ES-I3 (cell line): ENCODE results near the gene CMC4.

Experiments
- H3K36me3 ChIP-seq: 2 replicates; pipeline ENCODE4 v1.6.1; 2013; ENCODE audit warnings: mild to moderate bottlenecking, low read length, control low read depth, moderate library complexity; ENCODE audit not compliant: insufficient read depth
- H3K4me1 ChIP-seq: 2 replicates; pipeline ENCODE4 v1.6.1; 2013; ENCODE audit warnings: mild to moderate bottlenecking, control low read depth, low read length; ENCODE audit not compliant: insufficient read depth
- H3K9ac ChIP-seq: 2 replicates; pipeline ENCODE4 v1.6.1; 2013; ENCODE audit warnings: low read depth, mild to moderate bottlenecking, low read length, moderate library complexity
- H3K9me3 ChIP-seq: 2 replicates; pipeline ENCODE4 v1.6.1; 2013; ENCODE audit warnings: mild to moderate bottlenecking, low read length, moderate library complexity; ENCODE audit not compliant: control insufficient read depth, insufficient read depth

Gene CMC4

DNA sequence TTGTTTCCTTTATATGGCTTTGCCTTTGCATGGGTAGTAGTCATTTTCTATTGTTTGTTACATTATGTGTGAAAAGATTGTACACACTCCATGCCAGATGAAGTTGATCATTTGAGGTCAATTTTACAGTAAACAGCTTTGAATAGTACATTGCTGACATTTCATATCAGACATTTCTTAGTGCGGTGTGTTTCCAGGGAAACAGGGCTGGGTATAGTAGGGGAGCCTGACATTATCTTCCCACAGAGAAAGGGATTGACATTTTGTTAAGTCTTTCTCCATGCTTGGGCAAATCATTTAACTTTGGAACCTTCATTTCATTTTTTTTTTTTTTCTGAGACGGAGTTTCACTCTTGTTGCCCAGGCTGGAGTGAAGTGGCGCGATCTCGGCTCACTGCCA lies 39.3 kb downstream of the CMC4 start:
- H3K36me3 ChIP-seq: no peaks in the 10 kb centered on the region
- H3K4me1 ChIP-seq: no peaks in the 10 kb centered on the region
- no peaks in the 10 kb centered on the region for H3K9me3 ChIP-seq
- H3K9ac ChIP-seq: no peak overlapping the region

DNA sequence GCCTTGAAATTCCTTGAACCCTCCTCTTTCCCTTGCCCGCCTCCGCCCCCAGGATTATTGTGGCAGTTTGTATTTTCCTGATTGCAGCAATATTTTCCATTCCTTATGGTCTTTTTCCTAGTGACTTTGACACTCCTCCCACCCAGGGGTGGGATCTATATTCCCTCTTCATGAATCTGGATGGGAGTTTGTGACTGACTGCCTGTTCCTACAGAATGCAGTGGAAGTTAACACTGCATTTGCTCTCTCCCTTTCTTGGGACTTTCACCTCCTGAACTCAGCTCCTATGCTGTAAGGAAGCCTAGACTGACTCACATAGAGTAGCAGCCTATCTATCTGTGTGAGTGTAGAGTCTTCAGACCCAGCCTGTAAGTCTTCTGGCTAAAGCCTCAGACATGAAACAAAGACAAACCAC lies 42.1 kb downstream of the CMC4 start:
- H3K9ac ChIP-seq: no peak overlapping the region
- H3K36me3 ChIP-seq: no peaks in the 10 kb centered on the region
- no peaks in the 10 kb centered on the region for H3K9me3 ChIP-seq
- H3K4me1 ChIP-seq: no peaks in the 10 kb centered on the region

DNA sequence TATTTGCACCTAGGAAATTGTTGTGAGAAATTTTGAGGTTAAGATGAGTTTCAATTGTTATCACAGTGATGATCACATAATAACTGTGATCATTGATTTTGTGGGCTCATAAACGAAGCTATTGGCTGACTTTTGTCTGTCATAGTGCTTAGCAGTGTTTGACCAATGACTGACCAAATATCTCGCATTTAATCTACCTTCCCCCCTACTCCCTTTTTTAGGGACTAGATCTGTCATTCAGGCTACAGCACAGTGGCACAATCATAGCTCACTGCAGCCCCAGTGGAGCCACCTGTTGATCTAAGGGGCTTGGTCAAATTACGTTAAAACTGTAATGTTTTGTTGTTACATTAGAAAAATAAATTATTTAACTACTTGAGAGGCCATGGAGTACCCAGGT lies 42.8 kb downstream of the CMC4 start:
- H3K9me3 ChIP-seq: no peaks in the 10 kb centered on the region
- H3K9ac ChIP-seq: peak overlapping the region; percentile 74; the same call in 1 of the 2 replicates
- H3K36me3 ChIP-seq: no peaks in the 10 kb centered on the region
- H3K4me1 ChIP-seq: no peaks in the 10 kb centered on the region

DNA sequence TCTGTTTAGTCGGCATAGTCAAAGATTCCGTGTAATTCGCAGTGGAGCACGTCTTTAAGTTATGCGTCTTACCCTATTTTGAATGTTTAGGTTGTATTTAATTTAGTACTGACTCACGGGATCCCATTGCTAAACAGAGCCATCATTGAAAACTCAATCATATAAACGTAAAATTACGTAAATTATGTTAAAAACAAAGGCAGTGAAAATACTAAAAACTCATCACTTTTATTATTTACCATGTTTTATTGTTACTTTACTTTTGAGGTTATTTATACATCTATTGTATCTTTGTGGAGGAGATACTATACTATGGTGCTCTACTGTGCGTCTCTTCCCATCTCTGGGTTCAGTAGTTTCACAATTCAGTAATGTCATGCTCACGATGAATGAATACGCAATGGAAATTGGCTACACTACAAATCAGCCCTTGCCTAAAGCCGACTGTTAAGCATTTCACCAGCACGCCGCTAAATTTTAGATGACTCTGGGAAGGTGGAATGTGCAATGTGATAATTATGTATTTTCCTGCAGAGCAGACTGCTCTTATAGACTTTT lies 43.3 kb downstream of the CMC4 start:
- no peaks in the 10 kb centered on the region for H3K4me1 ChIP-seq
- H3K36me3 ChIP-seq: no peaks in the 10 kb centered on the region
- no peaks in the 10 kb centered on the region for H3K9me3 ChIP-seq
- peak overlapping the region; percentile 74 for H3K9ac ChIP-seq

DNA sequence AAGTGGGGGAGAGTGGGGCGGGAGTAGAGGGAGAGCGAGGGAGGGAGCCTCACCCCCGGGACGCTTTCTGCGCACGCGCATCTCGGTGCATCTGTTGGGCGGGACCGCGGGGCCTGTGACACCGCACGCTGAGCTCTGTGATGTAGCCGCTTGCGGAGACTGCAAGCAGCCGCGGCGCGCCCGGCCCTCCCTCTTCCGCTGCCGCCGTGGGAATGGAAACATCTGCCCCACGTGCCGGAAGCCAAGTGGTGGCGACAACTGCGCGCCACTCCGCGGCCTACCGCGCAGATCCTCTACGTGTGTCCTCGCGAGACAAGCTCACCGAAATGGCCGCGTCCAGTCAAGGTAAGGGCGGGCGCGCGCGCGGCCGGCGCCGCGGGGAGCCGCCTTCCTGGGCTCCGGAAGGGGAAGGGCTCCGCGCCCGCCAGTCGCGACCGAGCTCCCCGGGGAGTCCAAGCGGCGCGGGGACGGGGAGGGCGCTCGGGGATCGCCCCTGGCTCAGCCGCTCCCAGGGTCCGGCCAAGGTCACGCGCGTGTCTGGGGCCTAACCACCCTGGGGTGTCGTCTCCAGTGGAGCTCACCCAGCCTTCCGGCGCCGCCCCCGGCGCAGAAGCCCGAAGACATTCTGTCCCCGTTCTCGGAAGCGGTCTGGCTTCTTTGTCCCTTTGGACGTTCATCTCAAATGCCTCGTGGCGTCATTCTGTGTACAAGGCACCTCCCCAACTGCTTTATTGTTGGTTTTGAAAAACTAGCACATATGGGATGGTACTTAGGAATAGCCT lies 44.0 kb downstream of the CMC4 start, which contains the start of gene FUNDC2:
TSS of gene FUNDC2 (plus strand) at position 118 of the 782 bp plus-strand sequence. CDS start at position 213, 95 bp downstream.
- Histone ChIP-seq H3K9ac (peak within 1 kb of the TSS; percentile 74), H3K9me3 (no peaks in the 10 kb centered on the region), H3K36me3 (no peaks in the 10 kb centered on the region), H3K4me1 (no peaks in the 10 kb centered on the region)

DNA sequence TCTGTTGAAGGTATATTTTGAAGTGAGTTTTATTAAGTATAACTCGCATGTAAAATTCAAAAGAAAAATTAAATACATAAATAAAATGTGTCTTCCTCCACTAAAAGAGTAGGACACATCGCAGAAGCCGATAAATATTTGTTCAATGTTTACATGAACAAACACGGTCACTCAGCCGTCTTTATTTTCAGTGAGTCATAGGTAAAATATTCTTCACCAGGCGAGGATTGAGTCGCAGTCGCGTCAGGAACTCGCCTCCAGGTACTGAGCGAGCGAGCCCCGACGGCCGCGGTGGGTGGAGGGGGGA lies 44.6 kb downstream of the CMC4 start:
- Histone ChIP-seq H3K9ac (peak overlapping the region; percentile 74; the same call in 1 of the 2 replicates), H3K36me3 (no peaks in the 10 kb centered on the region), H3K4me1 (no peaks in the 10 kb centered on the region), H3K9me3 (no peaks in the 10 kb centered on the region)

DNA sequence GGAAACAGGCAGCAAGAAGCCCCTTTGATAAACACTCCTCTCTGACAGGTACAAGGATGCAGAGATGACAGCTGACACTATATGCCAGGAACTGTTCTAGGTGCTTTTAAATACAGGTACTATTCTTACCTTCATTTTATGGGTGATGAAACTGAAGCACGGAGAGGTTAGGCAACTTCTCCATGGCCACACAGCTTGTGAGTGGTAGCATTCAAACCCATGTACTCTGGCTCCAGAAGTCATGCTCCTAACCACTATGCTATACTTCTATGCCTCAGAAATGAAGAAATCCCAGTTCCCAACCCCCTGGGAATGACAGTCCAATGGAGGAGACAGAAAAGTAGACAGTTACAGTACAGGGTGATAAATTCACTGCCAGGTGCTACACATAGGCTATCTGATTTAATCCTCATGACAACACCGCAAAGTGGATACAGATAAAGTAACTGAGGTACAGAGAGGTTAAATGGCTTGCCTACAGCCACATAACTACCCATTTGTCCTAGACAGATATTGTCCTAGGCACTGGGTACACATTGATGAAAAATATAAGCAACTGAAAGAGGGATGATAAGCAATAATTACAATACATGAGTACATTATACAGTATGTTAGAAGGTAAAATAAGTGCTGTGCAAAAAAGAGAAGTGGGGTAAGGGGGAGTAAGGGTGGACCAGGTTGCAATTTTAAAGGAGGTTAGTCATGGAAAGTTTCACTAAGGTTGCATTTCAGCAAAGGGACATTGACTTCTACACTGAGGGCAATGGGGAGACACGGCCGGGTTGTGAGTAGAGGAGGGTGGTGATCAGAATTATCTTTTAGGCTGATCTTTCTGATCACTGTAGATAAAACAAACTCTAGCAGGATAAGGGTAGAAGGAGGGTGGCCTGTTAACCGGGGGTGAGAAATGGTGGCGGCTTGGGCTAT lies 46.8 kb downstream of the CMC4 start:
- H3K9ac ChIP-seq: no peak overlapping the region
- H3K36me3 ChIP-seq: no peaks in the 10 kb centered on the region
- H3K4me1 ChIP-seq: no peaks in the 10 kb centered on the region
- no peaks in the 10 kb centered on the region for H3K9me3 ChIP-seq

DNA sequence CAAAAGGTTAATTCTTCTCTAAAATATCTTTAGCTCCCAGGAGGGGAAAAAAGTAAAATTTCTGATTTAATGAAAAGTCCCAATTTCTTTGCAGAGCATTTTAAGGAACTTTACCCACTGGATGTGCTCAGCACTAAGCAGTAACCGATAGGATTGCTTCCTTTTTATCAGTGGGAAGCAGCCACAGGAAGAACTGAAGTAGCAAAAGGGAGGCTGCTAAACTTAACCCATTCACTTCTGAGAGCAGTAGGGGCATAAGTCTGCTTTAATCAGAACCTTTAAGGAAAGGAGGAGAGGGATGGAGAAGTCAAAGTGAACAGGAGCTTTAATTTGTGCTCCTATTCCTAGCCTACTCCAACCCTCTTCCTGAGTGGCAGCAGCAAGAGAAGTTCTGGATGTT lies 48.4 kb downstream of the CMC4 start, which contains the start of gene F8:
TSS of gene F8 (minus strand) at position 139 of the 400 bp plus-strand sequence. CDS start 171 bp downstream, outside the sequence.
- Histone ChIP-seq H3K9me3 (no peaks in the 10 kb centered on the region), H3K36me3 (no peaks in the 10 kb centered on the region), H3K4me1 (no peaks in the 10 kb centered on the region), H3K9ac (no peak within 1 kb of the TSS)

DNA sequence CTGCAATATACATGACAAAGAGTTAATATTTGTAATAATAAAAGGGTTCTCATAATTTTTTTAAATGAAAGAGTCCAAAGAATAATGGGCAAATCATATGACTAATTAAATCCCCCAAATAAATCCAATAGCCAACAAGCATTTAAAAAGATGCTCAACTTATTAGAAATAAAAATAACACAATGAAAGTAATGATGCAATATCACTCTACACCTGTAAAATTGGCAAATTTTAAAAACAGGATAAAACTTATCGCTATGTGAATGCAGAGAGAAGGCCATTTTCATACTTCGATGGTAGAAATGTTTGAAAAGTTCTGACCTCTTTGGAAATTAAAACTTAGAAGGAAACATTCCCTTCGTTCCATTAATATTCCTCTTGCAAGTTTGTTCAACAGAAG lies 50.3 kb downstream of the CMC4 start:
- Histone ChIP-seq H3K9me3 (no peaks in the 10 kb centered on the region), H3K4me1 (no peaks in the 10 kb centered on the region), H3K9ac (no peak overlapping the region), H3K36me3 (no peaks in the 10 kb centered on the region)
